ENCODE data around the gene BOLA3. TPM values are rescaled to one million over a fixed set of nuclear protein-coding genes. Genes with fewer than 3 reads are reported as not detected.

The BOLA3 gene
- total RNA-seq, 2 experiments from 2014 or later: 131 to 135 TPM

GRCh38 chr2:74109551-74109950, 38.2 kb downstream of the BOLA3 start:
- no peak for TF ChIP-seq CTCF (IDR thresholded peaks at IDR 0.05)
- no peak for ATAC-seq
- intact Hi-C loops (cut with micrococcal nuclease): no loop called here
- Mint-ChIP-seq H3K27me3 (peaks cover 4% of the 10 kb centered on the region), H3K4me3 (no peak overlapping the region), H3K4me1 (ENCODE audit: low read depth) (peaks cover 2% of the 10 kb centered on the region), H3K27ac (no peak overlapping the region), H3K36me3 (ENCODE audit: low read depth) (no peaks in the 10 kb centered on the region), H3K9me3 (no peaks in the 10 kb centered on the region)
- CTCF ChIA-PET: interaction anchor here (1.5 to 2.1 kb wide), 2 partner anchors 11 to 202 kb away, joined by 6 to 7 read pairs; no protein-coding TSS in a partner anchor
- POLR2A ChIA-PET: no interaction called here
- DNase-seq: no peak

DNA sequence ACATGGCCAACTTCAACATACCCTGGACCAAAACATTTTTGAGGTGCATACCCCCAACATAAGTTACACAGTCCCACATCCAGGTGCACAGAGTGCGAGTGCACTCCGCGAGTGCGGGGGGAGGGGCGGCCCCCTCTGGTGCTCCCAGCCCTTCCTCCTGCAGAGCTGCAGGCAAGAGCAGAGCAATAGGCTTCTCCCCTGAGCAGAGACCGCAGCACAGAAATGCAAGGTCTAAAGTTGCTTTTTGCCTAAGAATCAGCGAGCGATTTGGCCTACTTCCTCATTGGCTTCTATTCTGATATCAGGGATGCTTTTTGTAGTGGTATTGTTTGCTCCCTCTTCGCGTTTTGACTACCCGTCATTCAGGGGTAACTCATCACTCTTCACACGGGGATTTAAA, 40.6 kb downstream of the BOLA3 start:
- TF ChIP-seq CTCF (IDR thresholded peaks at IDR 0.05): no peak
- ChIA-PET CTCF (interaction anchor here (1.0 kb wide), 2 partner anchors 143 to 282 kb away, joined by 3 to 6 read pairs; no protein-coding TSS in a partner anchor), POLR2A (interaction anchor here (0.7 kb wide), 1 partner anchor 9 kb away, joined by 3 read pairs; no protein-coding TSS in a partner anchor)
- H3K4me3 Mint-ChIP-seq: no peak overlapping the region
- no peaks in the 10 kb centered on the region for H3K9me3 Mint-ChIP-seq
- no peak for DNase-seq
- intact Hi-C loops (cut with micrococcal nuclease): no loop called here
- H3K27ac Mint-ChIP-seq: no peak overlapping the region
- H3K4me1 Mint-ChIP-seq (ENCODE audit: low read depth): peaks cover 2% of the 10 kb centered on the region
- H3K27me3 Mint-ChIP-seq: no peaks in the 10 kb centered on the region
- no peaks in the 10 kb centered on the region for H3K36me3 Mint-ChIP-seq (ENCODE audit: low read depth)
- ATAC-seq: no peak

GRCh38 chr2:74105413-74105812, 42.3 kb downstream of the BOLA3 start:
- no peaks in the 10 kb centered on the region for H3K27me3 Mint-ChIP-seq

DNA sequence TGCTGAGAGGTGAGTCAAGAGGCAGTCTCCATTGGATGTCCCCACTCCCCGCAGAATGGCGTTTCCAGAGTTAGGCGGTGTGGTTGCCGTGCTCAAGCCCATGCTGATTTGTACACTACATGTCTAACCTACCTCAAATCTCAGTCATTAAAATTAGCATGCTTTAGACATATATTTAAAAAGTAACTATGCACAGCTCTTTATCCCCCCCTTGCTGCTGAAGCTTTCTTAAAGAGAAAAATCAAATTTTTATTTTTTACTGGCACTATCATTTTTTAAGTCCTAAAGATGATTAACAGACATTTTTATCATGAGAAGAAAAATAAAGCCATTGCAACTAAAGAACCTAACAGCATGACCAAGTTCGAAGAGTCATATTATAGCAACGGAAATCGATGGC, 42.9 kb downstream of the BOLA3 start:
- no peak overlapping the region for H3K27ac Mint-ChIP-seq
- ATAC-seq: no peak
- H3K9me3 Mint-ChIP-seq: no peaks in the 10 kb centered on the region
- DNase-seq: no peak
- intact Hi-C loops (cut with micrococcal nuclease): no loop called here
- peaks cover 2% of the 10 kb centered on the region for H3K4me1 Mint-ChIP-seq (ENCODE audit: low read depth)
- ChIA-PET POLR2A (no interaction called here), CTCF (interaction anchor here (1.8 kb wide), 1 partner anchor 281 kb away, joined by 6 read pairs; no protein-coding TSS in a partner anchor)
- peaks cover 10% of the 10 kb centered on the region for H3K36me3 Mint-ChIP-seq (ENCODE audit: low read depth)
- H3K4me3 Mint-ChIP-seq: no peak overlapping the region
- no peaks in the 10 kb centered on the region for H3K27me3 Mint-ChIP-seq
- TF ChIP-seq CTCF (IDR thresholded peaks at IDR 0.05): no peak

More at GRCh38 chr2:74105413-74105812, 42.3 kb downstream of the BOLA3 start:
- intact Hi-C loops (cut with micrococcal nuclease): no loop called here
- ChIA-PET CTCF (interaction anchor here (1.8 kb wide), 1 partner anchor 282 kb away, joined by 6 read pairs; no protein-coding TSS in a partner anchor), POLR2A (no interaction called here)
- Mint-ChIP-seq H3K36me3 (ENCODE audit: low read depth) (peaks cover 7% of the 10 kb centered on the region), H3K4me3 (no peak overlapping the region), H3K9me3 (no peaks in the 10 kb centered on the region), H3K27ac (no peak overlapping the region), H3K4me1 (ENCODE audit: low read depth) (peaks cover 2% of the 10 kb centered on the region)
- no peak for TF ChIP-seq CTCF (IDR thresholded peaks at IDR 0.05)
- no peak for DNase-seq
- no peak for ATAC-seq

DNA sequence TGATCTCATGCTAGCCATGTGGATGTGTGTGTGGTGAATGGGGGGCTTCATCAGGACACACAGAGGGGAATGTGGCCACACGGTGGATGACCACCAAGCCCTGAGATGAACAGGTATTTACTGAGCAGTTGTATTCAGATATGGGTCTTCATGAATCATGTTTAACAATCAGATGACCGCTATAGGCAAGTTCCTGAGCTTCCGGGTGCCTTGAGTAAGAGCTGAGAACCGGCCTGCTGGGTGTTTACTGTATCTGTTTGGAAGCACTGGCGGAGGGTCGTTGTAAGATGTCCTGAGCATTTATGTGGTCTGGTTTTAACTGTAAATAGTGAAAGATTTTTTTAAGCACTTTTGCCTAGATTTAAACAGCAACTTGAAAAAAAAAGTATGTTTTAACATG, 43.9 kb downstream of the BOLA3 start:
- Mint-ChIP-seq H3K4me1 (ENCODE audit: low read depth) (no peaks in the 10 kb centered on the region), H3K36me3 (ENCODE audit: low read depth) (peaks cover 14% of the 10 kb centered on the region), H3K27me3 (no peaks in the 10 kb centered on the region), H3K4me3 (no peak overlapping the region), H3K27ac (no peak overlapping the region), H3K9me3 (no peaks in the 10 kb centered on the region)
- intact Hi-C loops (cut with micrococcal nuclease): no loop called here
- ChIA-PET CTCF (interaction anchor here (1.3 kb wide), 1 partner anchor 17 kb away, joined by 3 read pairs; no protein-coding TSS in a partner anchor), POLR2A (no interaction called here)
- DNase-seq (no peak), ATAC-seq (no peak)
- TF ChIP-seq CTCF (IDR thresholded peaks at IDR 0.05): no peak
